HCT116 (cell line): ENCODE measurements around the gene UBASH3B. TPM values are rescaled to one million over a fixed set of nuclear protein-coding genes. Genes with fewer than 3 reads are reported as not detected.

Experiments
- ATAC-seq: fragments of 200-7000 bp; cut with Tn5 transposase; 2 replicates; pipeline ENCODE4 v1.9.1; 2020; ENCODE audit warnings: mild to moderate bottlenecking, moderate library complexity
- BruUV-seq: library from RNA; stranded (reverse); fragments of 400-500 nt; replicated peaks from 2 replicates; lab custom pipeline; 2021; lab: Mats Ljungman, UMichigan
- CTCF ChIA-PET: fragments of 300-600 bp; sonication (Branson Sonifier 250); formaldehyde crosslinking; loops from one replicate; lab custom pipeline; 2021; ENCODE audit warnings: antibody characterized with exemption; lab: Charles Lee
- POLR2A ChIA-PET: fragments of 300-600, 350-600 bp; sonication (Branson Sonifier 250); formaldehyde crosslinking; loops from one replicate; lab custom pipeline; 2021; ENCODE audit warnings: antibody characterized with exemption; lab: Charles Lee
- RAD21 ChIA-PET, 2 experiments: fragments of 300-600 bp; sonication (Branson Sonifier 250); formaldehyde crosslinking; loops; one replicate each; lab custom pipeline; 2023; ENCODE audit warnings: low total read pairs in 2 of 2; ENCODE audit not compliant: uncharacterized antibody in 2 of 2, unreplicated experiment in 2 of 2, low non-redundant PET in 1 of 2; lab: Charles Lee
- DNase-seq: peaks from one replicate; pipeline ENCODE4 v3.0.0-alpha.2; 2010; ENCODE audit warnings: low read depth, low spot score
- H2AFZ ChIP-seq: fragments of 200-600 bp; shearing (Covaris generic), sonication (generic); 2 replicates; pipeline ENCODE4 v1.6.1; 2017; ENCODE audit warnings: low read depth, mixed run types, mixed read lengths, antibody characterized with exemption, low read length; ENCODE audit not compliant: poor library complexity, severe bottlenecking
- H3K27ac ChIP-seq: 2 replicates; pipeline ENCODE4 v1.5.1; 2012; ENCODE audit warnings: low read depth, low read length
- H3K27me3 ChIP-seq: fragments of 200-600 bp; sonication (generic); 2 replicates; pipeline ENCODE4 v1.6.1; 2016; ENCODE audit warnings: mixed run types, low read length, mixed read lengths; ENCODE audit not compliant: insufficient read depth
- H3K36me3 ChIP-seq, 2 experiments: fragments of 200-500 bp in 1 of 2; fragments of 200-600 bp in 1 of 2; sonication (Bioruptor generic) in 1 of 2; sonication (generic) in 1 of 2; 2 replicates each; pipeline versions ENCODE4 v1.5.1 to v1.6.1; 2014 to 2016; ENCODE audit warnings: low read length in 2 of 2, inconsistent platforms in 1 of 2, mixed read lengths in 1 of 2, mixed run types in 1 of 2; ENCODE audit not compliant: insufficient read depth in 2 of 2, control insufficient read depth in 1 of 2
- H3K4me1 ChIP-seq, 2 experiments: fragments of 200-600 bp in 1 of 2; sonication (generic) in 1 of 2; 2 replicates each; pipeline versions ENCODE4 v1.5.1 to v1.6.1; 2012 to 2017; ENCODE audit warnings: low read length in 2 of 2, inconsistent platforms in 1 of 2, mild to moderate bottlenecking in 1 of 2, mixed read lengths in 1 of 2, mixed run types in 1 of 2, moderate library complexity in 1 of 2; ENCODE audit not compliant: insufficient read depth in 2 of 2, control insufficient read depth in 1 of 2
- H3K4me2 ChIP-seq: fragments of 200-600 bp; sonication (generic); 2 replicates; pipeline ENCODE4 v1.6.1; 2017; ENCODE audit warnings: mixed run types, low read length, mixed read lengths
- H3K4me3 ChIP-seq, 2 experiments: fragments of 200-600 bp in 1 of 2; sonication (generic) in 1 of 2; replicated peaks in 1 of 2; 2 replicates each; pipeline ENCODE4 v1.5.1; 2011 to 2016; ENCODE audit warnings: low read length in 2 of 2, control low read depth in 1 of 2, low read depth in 1 of 2, mild to moderate bottlenecking in 1 of 2, mixed read lengths in 1 of 2, mixed run types in 1 of 2
- H3K79me2 ChIP-seq: fragments of 200-600 bp; sonication (generic); 2 replicates; pipeline ENCODE4 v1.6.1; 2017; ENCODE audit warnings: mild to moderate bottlenecking, mixed run types, low read length, moderate library complexity, mixed read lengths; ENCODE audit not compliant: insufficient read depth
- H3K9ac ChIP-seq: fragments of 200-600 bp; sonication (generic); 2 replicates; pipeline ENCODE4 v1.6.1; 2016; ENCODE audit warnings: low read length, mixed read lengths
- H3K9me2 ChIP-seq: fragments of 200-600 bp; sonication (generic), shearing (Covaris generic); 2 replicates; pipeline ENCODE4 v1.6.1; 2017; ENCODE audit warnings: mixed run types, mild to moderate bottlenecking, moderate library complexity; ENCODE audit not compliant: insufficient read depth
- H3K9me3 ChIP-seq, 2 experiments: fragments of 200-500 bp in 1 of 2; fragments of 200-600 bp in 1 of 2; sonication (Bioruptor generic) in 1 of 2; sonication (generic) in 1 of 2; 2 replicates each; pipeline ENCODE4 v1.6.1; 2014 to 2017; ENCODE audit warnings: low read length in 2 of 2, mixed read lengths in 2 of 2, inconsistent platforms in 1 of 2, low read depth in 1 of 2, mild to moderate bottlenecking in 1 of 2, mixed run types in 1 of 2, moderate library complexity in 1 of 2; ENCODE audit not compliant: control insufficient read depth in 1 of 2, insufficient read depth in 1 of 2
- H4K20me1 ChIP-seq: fragments of 200-600 bp; sonication (generic), shearing (Covaris generic); 2 replicates; pipeline ENCODE4 v1.6.1; 2017; ENCODE audit warnings: mixed run types, mild to moderate bottlenecking, moderate library complexity; ENCODE audit not compliant: insufficient read depth
- ATF3 ChIP-seq: IDR thresholded peaks from 2 replicates; pipeline ENCODE4 v1.6.1; 2012
- CTCF ChIP-seq, 3 experiments: fragments of 200-600 bp in 1 of 3; sonication (generic) in 1 of 3; IDR thresholded peaks in 2 of 3; conservative IDR thresholded peaks in 1 of 3; 2 replicates each; pipeline ENCODE4 v1.5.1; 2012 to 2017; ENCODE audit warnings: low read depth in 2 of 3, low read length in 2 of 3, antibody characterized with exemption in 1 of 3, borderline replicate concordance in 1 of 3, control low read depth in 1 of 3, mild to moderate bottlenecking in 1 of 3, mixed read lengths in 1 of 3, mixed run types in 1 of 3, moderate library complexity in 1 of 3; ENCODE audit not compliant: insufficient read depth in 1 of 3
- EZH2phosphoT487 ChIP-seq: fragments of 200-600 bp; IDR thresholded peaks from 2 replicates; pipeline ENCODE4 v1.6.1; 2018; ENCODE audit warnings: antibody characterized with exemption, borderline replicate concordance
- FOSL1 ChIP-seq: IDR thresholded peaks from 2 replicates; pipeline ENCODE4 v1.6.1; 2012; ENCODE audit warnings: low read depth
- JUND ChIP-seq: IDR thresholded peaks from 2 replicates; pipeline ENCODE4 v1.6.1; 2012
- MAX ChIP-seq: IDR thresholded peaks from 2 replicates; pipeline ENCODE4 v1.6.1; 2012
- SIN3A ChIP-seq: IDR thresholded peaks from 2 replicates; pipeline ENCODE4 v1.6.1; 2012; ENCODE audit warnings: low read depth
- SRF ChIP-seq: IDR thresholded peaks from 2 replicates; pipeline ENCODE4 v1.6.1; 2012; ENCODE audit warnings: low read depth
- TCF7L2 ChIP-seq: IDR thresholded peaks from 2 replicates; pipeline ENCODE4 v1.7.0; 2011; ENCODE audit warnings: borderline replicate concordance, inconsistent platforms; ENCODE audit not compliant: insufficient read depth, insufficient read length; ENCODE audit errors: extremely low read depth
- YY1 ChIP-seq: IDR thresholded peaks from 2 replicates; pipeline ENCODE4 v1.6.1; 2011; ENCODE audit warnings: low read length, low read depth, moderate library complexity, mild to moderate bottlenecking; ENCODE audit not compliant: insufficient replicate concordance; ENCODE audit errors: extremely low read depth
- ZBTB33 ChIP-seq: IDR thresholded peaks from 2 replicates; pipeline ENCODE4 v1.6.1; 2011; ENCODE audit warnings: mild to moderate bottlenecking, low read length, moderate library complexity; ENCODE audit not compliant: insufficient replicate concordance; ENCODE audit errors: extremely low read depth
- ZNF274 ChIP-seq: fragments of 200-500 bp; sonication (Bioruptor generic); IDR thresholded peaks from 2 replicates; pipeline ENCODE4 v1.6.1; 2014; ENCODE audit warnings: mild to moderate bottlenecking, low read depth, low read length, inconsistent platforms
- intact Hi-C: fragments of 100-400 bp; cut with micrococcal nuclease; formaldehyde crosslinking; loops from 2 replicates; pipeline ENCODE4 v1.10.0; 2022
- total RNA-seq: library from RNA; stranded (reverse); gene quantifications from one replicate; pipeline ENCODE4 v1.2.1, GENCODE V29; 2021; ENCODE audit not compliant: unreplicated experiment

Gene UBASH3B
- total RNA-seq, 1 experiment from 2014 or later: 40.3 TPM

GRCh38 chr11:122746050-122746478 is 90.5 kb downstream of the UBASH3B start:
- DNase-seq (no peak), ATAC-seq (no peak)
- intact Hi-C loops: no loop called here
- Histone ChIP-seq H3K36me3 (no peaks in the 10 kb centered on the region), H3K4me1 (no peaks in the 10 kb centered on the region), H3K27ac (no peak overlapping the region), H4K20me1 (no peaks in the 10 kb centered on the region), H3K4me2 (no peak overlapping the region), H2AFZ (no peak overlapping the region), H3K9me3 (no peaks in the 10 kb centered on the region), H3K9ac (no peak overlapping the region), H3K27me3 (no peaks in the 10 kb centered on the region), H3K4me3 (no peak overlapping the region), H3K9me2 (no peaks in the 10 kb centered on the region), H3K79me2 (0 out of 2 replicates have a peak, but pooled peaks cover 3% of the 10 kb centered on the region)
- TF ChIP-seq SIN3A (no peak), EZH2phosphoT487 (no peak)
- ChIA-PET POLR2A (no interaction called here), RAD21 (no interaction called here), CTCF (no interaction called here)
- BruUV-seq: no TSS peak

- no TSS peak for BruUV-seq
- H3K27me3 ChIP-seq: no peaks in the 10 kb centered on the region
- H3K4me3 ChIP-seq: no peak overlapping the region
- no peaks in the 10 kb centered on the region for H3K9me2 ChIP-seq
- H3K4me1 ChIP-seq: no peaks in the 10 kb centered on the region
- POLR2A ChIA-PET: no interaction called here
- no peaks in the 10 kb centered on the region for H3K36me3 ChIP-seq
- no peak for ATAC-seq
- no peak for DNase-seq
- RAD21 ChIA-PET: no interaction called here
- H3K9ac ChIP-seq: no peak overlapping the region
- H3K79me2 ChIP-seq: 0 out of 2 replicates have a peak, but pooled peaks cover 6% of the 10 kb centered on the region
- no peak for TF ChIP-seq CTCF (IDR thresholded peaks at IDR 0.05 in 2 of 3, conservative IDR thresholded peaks at IDR 0.05 in 1 of 3; ENCODE audit: borderline replicate concordance in 1 of 3, insufficient read depth in 1 of 3, low read depth in 2 of 3, low read length in 2 of 3)
- no peak for TF ChIP-seq EZH2phosphoT487
- TF ChIP-seq TCF7L2: no peak
- TF ChIP-seq FOSL1: no peak
- TF ChIP-seq MAX: no peak
- TF ChIP-seq ATF3: no peak
- TF ChIP-seq YY1: no peak
- no peak for TF ChIP-seq ZNF274
- no peak for TF ChIP-seq ZBTB33
- no peak for TF ChIP-seq JUND
- TF ChIP-seq SRF: no peak
- CTCF ChIA-PET: no interaction called here
- H2AFZ ChIP-seq: no peak overlapping the region
- H3K4me2 ChIP-seq: no peak overlapping the region
- H4K20me1 ChIP-seq: no peaks in the 10 kb centered on the region
- intact Hi-C loops: no loop called here
- no peak overlapping the region for H3K27ac ChIP-seq
- H3K9me3 ChIP-seq: no peaks in the 10 kb centered on the region
Measured at GRCh38 chr11:122746611-122747244, 91.2 kb downstream of the UBASH3B start.
